ENCODE measurements around the gene CFAP74. TPM values are rescaled to one million over a fixed set of nuclear protein-coding genes. Genes with fewer than 3 reads are reported as not detected.

Gene CFAP74
- total RNA-seq, 1 donor from 2014 or later = 0.42 TPM

GRCh38 chr1:1989102-1989542 lies 14.5 kb downstream of the CFAP74 start:
- Mint-ChIP-seq H3K4me3 (no peak overlapping the region), H3K4me1 (peaks cover 19% of the 10 kb centered on the region), H3K27ac (no peak overlapping the region), H3K36me3 (no peaks in the 10 kb centered on the region), H3K9me3 (no peaks in the 10 kb centered on the region), H3K27me3 (ENCODE audit: low read depth) (no peaks in the 10 kb centered on the region)
- TF ChIP-seq CTCF (IDR thresholded peaks at IDR 0.05; ENCODE audit: unreplicated experiment) = no peak
- DNase-seq (ENCODE audit: low spot score in 2 of 2, unreplicated experiment in 2 of 2) = no peak

GRCh38 chr1:1988061-1988945 lies 15.3 kb downstream of the CFAP74 start:
- Mint-ChIP-seq H3K27me3 (ENCODE audit: low read depth) (no peaks in the 10 kb centered on the region), H3K4me3 (no peak overlapping the region), H3K36me3 (no peaks in the 10 kb centered on the region), H3K9me3 (no peaks in the 10 kb centered on the region), H3K4me1 (peaks cover 19% of the 10 kb centered on the region), H3K27ac (no peak overlapping the region)
- no peak for DNase-seq (ENCODE audit: low spot score in 2 of 2, unreplicated experiment in 2 of 2)
- TF ChIP-seq CTCF (IDR thresholded peaks at IDR 0.05; ENCODE audit: unreplicated experiment) = no peak

- Mint-ChIP-seq H3K27ac (no peak overlapping the region), H3K27me3 (ENCODE audit: low read depth) (no peaks in the 10 kb centered on the region), H3K9me3 (no peaks in the 10 kb centered on the region), H3K4me1 (peaks cover 19% of the 10 kb centered on the region), H3K4me3 (no peak overlapping the region), H3K36me3 (no peaks in the 10 kb centered on the region)
- TF ChIP-seq CTCF (IDR thresholded peaks at IDR 0.05; ENCODE audit: unreplicated experiment) = no peak
- no peak for DNase-seq (ENCODE audit: low spot score in 2 of 2, unreplicated experiment in 2 of 2)
Observed at GRCh38 chr1:1987142-1987510, 16.5 kb downstream of the CFAP74 start.

GRCh38 chr1:1986451-1987141 lies 17.0 kb downstream of the CFAP74 start:
- Mint-ChIP-seq H3K36me3 (no peaks in the 10 kb centered on the region), H3K4me3 (no peak overlapping the region), H3K9me3 (no peaks in the 10 kb centered on the region), H3K4me1 (peaks cover 19% of the 10 kb centered on the region), H3K27ac (no peak overlapping the region), H3K27me3 (ENCODE audit: low read depth) (no peaks in the 10 kb centered on the region)
- DNase-seq (ENCODE audit: low spot score in 2 of 2, unreplicated experiment in 2 of 2) = no peak
- no peak for TF ChIP-seq CTCF (IDR thresholded peaks at IDR 0.05; ENCODE audit: unreplicated experiment)

- no peak overlapping the region for H3K27ac Mint-ChIP-seq
- no peaks in the 10 kb centered on the region for H3K27me3 Mint-ChIP-seq (ENCODE audit: low read depth)
- H3K4me3 Mint-ChIP-seq = no peak overlapping the region
- H3K9me3 Mint-ChIP-seq = no peaks in the 10 kb centered on the region
- TF ChIP-seq CTCF (IDR thresholded peaks at IDR 0.05; ENCODE audit: unreplicated experiment) = no peak
- no peak for DNase-seq (ENCODE audit: low spot score in 2 of 2, unreplicated experiment in 2 of 2)
- peaks cover 15% of the 10 kb centered on the region for H3K4me1 Mint-ChIP-seq
- H3K36me3 Mint-ChIP-seq = no peaks in the 10 kb centered on the region
Observed at GRCh38 chr1:1985375-1986050, 18.1 kb downstream of the CFAP74 start.
